GM18868 (cell line): Measurements from ENCODE around the gene TSG101.

Source experiments
- ATAC-seq: cut with Tn5 transposase; IDR thresholded peaks from one replicate; pipeline ENCODE4 v1.9.1; 2021; ENCODE audit warnings: mild to moderate bottlenecking, moderate library complexity; ENCODE audit not compliant: unreplicated experiment

The TSG101 gene

GRCh38 chr11:18526521-18527296 lies at the start of gene TSG101:
Gene TSG101 (minus strand): TSS chr11:18526942. CDS start chr11:18526816, 126 bp downstream.
- ATAC-seq, result peak; percentile 93

GRCh38 chr11:18575361-18575760 lies 48.6 kb upstream of the TSG101 start:
- ATAC-seq, result no peak

- ATAC-seq, result no peak
These were observed 40.3 kb upstream of the TSG101 start for GRCh38 chr11:18567081-18567480.

GRCh38 chr11:18566406-18566805 lies 39.7 kb upstream of the TSG101 start:
- no peak for ATAC-seq

- ATAC-seq, result no peak
These were observed 37.4 kb upstream of the TSG101 start for GRCh38 chr11:18564149-18564548.

GRCh38 chr11:18563090-18563730 lies 36.5 kb upstream of the TSG101 start:
- ATAC-seq, result no peak

- ATAC-seq, result no peak
These were observed 21.3 kb upstream of the TSG101 start for GRCh38 chr11:18548001-18548400.

- ATAC-seq, result no peak
These were observed 13.7 kb upstream of the TSG101 start for GRCh38 chr11:18540207-18541009.

GRCh38 chr11:18536209-18536608 lies 9.5 kb upstream of the TSG101 start:
- no peak for ATAC-seq

GRCh38 chr11:18534245-18534644 lies 7.5 kb upstream of the TSG101 start:
- ATAC-seq, result no peak

GRCh38 chr11:18533365-18533764 lies 6.6 kb upstream of the TSG101 start:
- no peak for ATAC-seq

- ATAC-seq, result no peak
These were observed 770 bp upstream of the TSG101 start for GRCh38 chr11:18527512-18527911.

GRCh38 chr11:18526130-18526520 lies 617 bp downstream of the TSG101 start:
- no peak for ATAC-seq

GRCh38 chr11:18524248-18524647 lies 2.5 kb downstream of the TSG101 start:
- no peak for ATAC-seq

GRCh38 chr11:18523084-18523483 lies 3.7 kb downstream of the TSG101 start:
- no peak for ATAC-seq

- no peak for ATAC-seq
These were observed 4.4 kb downstream of the TSG101 start for GRCh38 chr11:18522388-18522787.

- ATAC-seq, result no peak
These were observed 5.6 kb downstream of the TSG101 start for GRCh38 chr11:18521122-18521521.

GRCh38 chr11:18502352-18502751 lies 24.4 kb downstream of the TSG101 start:
- no peak for ATAC-seq

GRCh38 chr11:18501629-18502028 lies 25.1 kb downstream of the TSG101 start:
- ATAC-seq, result no peak

- ATAC-seq, result no peak
These were observed 28.7 kb downstream of the TSG101 start for GRCh38 chr11:18498039-18498438.

- ATAC-seq, result no peak
These were observed 31.0 kb downstream of the TSG101 start for GRCh38 chr11:18495703-18496102.

GRCh38 chr11:18495271-18495670 lies 31.5 kb downstream of the TSG101 start:
- no peak for ATAC-seq
